NCI-H146 treated with DMSO at 0.1 percent for 48 hours (cell line): Measurements from ENCODE around the gene HCAR1.
"Not testable (repeated sequence)": the region's sequence is repeated elsewhere in the genome, so short reads cannot be mapped to it uniquely, and the experiment has no call there.

Experiments used
- DNase-seq: peaks from one replicate; lab custom pipeline; 2025; ENCODE audit not compliant: unreplicated experiment; lab: John Stamatoyannopoulos, UW

The HCAR1 gene

DNA sequence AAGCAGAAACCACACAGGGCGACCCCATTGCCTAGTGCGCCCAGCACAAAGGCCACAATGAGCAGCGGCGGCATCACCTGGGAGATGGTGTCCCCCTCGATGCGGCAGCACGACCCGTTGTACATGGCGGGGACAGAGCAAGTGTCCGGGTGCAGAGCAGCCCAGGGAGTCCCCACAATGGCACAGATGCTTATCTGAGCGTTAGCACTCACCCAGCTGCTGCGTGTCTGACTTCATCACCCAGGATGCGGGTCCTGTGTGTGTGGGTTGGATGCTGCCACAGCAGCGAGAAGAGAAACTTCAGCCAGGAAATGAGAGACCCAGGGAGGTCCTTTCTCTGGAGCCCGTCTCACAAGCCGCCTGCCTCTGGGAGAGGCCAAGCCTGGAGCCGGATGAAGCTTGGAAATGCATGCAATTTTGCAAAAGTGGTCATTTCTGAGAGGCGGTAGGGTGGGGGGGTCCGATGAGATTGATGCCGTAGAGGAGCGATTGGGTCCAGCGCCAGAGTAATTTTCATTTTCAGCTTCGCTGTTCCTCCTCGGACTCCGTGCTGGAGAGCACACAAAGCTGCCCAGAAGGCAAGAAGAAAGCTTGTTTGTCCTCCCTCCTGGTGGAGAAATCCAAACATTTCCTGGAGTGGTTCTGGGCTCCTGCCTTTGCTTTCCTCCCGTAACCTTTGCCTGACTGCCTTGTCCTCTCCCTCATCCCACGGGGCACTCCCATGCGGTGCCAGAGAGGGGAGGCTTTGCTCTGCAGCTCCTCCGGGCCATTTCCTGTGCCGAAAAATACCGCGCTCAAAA is at the start of gene HCAR1:
Gene HCAR1 (minus strand): TSS at position 630 of the 800 bp plus-strand sequence. CDS start 505 bp downstream, at position 125.
- DNase-seq = no peak

DNA sequence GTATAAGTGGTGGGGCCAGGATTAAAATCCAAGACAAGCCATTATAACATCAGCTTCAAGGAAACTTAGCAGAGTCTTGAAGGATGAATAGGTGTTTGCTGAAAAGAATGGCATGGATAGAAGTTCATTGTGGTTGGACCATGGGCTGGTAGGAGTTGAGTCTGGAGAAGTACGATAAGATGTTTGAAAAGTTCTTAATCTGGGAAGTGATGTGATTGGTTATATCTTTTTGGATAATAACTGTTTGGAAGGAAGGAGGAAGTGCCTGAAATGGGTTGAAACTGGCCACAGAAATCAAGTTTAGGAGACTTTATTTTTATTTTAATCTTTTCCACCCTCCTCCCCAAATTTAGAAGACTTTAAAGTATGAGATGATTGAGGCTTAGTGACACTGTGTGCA is 26.9 kb upstream of the HCAR1 start:
- no peak for DNase-seq

DNA sequence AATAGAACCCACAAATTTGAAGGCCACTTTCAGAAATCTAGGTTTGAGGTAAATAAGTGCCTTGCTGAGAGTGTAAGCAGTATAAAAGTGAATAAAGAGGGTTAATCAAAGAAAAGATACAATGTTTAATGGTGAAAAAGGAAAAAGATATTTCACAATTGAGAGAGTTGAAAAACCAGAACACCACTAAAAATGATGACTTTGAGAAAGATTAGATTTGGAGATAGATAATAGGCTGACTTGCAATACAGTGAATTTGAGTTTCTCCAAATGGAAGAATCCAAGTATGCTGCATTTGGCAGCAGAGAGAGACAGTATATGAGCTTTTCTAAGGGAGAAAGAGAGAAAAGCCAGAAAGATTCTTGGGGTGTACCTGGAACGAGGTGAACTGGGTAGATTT is 24.1 kb upstream of the HCAR1 start:
- no peak for DNase-seq

- no peak for DNase-seq
These were observed 22.6 kb upstream of the HCAR1 start for GRCh38 chr12:122753319-122753650.

DNA sequence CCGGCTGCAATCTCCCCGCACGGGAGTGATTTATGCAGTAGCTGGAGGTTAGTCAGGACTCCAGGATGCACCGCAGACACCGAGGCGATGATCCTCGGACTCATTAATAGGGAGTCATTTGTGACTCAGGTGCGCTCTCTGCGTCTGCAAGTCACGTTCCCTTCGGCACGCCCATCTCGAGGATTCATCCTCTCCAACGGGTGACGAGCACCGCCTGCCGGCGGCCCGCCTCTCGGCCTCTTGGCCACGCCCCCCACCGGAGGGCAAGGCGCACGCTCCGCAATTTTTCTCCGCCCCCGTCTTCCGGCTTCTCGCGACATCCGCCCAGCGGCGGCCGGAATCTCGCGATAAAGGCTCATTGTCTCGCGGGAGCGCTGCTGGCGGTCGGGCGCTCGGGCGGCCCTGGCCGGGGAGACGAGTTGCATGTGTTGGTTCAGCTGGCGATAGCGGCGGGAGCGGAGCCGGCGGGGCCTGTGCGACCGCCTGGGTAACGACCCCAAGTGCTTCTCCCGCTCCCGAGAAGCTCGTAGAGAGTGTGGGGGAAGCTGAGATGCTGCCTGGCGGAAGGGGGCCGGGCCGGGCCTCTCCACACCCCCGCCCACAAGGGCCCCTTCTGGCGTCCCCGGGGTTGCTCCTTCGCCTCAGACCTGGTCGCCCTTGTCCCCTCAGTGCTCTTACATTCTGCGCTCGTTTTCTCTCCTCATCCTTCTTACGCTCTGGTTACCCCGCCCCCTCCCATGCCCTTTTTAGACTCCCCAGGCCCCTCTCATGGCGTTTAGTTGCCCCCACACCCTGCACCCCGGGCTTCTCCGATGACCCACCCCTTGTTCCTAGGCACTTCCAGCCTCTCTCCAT is 22.0 kb upstream of the HCAR1 start, which contains the start of gene DENR:
Gene DENR (plus strand): TSS at position 361 of the 855 bp plus-strand sequence. CDS start 878 bp downstream, outside the sequence.
- peak; percentile 94 for DNase-seq

- DNase-seq = not testable (repeated sequence)
These were observed 20.3 kb upstream of the HCAR1 start for GRCh38 chr12:122750781-122751515.

GRCh38 chr12:122749569-122750332 is 19.1 kb upstream of the HCAR1 start:
- DNase-seq = peak; percentile 17

- DNase-seq = no peak
These were observed 16.8 kb upstream of the HCAR1 start for GRCh38 chr12:122747224-122748135.

DNA sequence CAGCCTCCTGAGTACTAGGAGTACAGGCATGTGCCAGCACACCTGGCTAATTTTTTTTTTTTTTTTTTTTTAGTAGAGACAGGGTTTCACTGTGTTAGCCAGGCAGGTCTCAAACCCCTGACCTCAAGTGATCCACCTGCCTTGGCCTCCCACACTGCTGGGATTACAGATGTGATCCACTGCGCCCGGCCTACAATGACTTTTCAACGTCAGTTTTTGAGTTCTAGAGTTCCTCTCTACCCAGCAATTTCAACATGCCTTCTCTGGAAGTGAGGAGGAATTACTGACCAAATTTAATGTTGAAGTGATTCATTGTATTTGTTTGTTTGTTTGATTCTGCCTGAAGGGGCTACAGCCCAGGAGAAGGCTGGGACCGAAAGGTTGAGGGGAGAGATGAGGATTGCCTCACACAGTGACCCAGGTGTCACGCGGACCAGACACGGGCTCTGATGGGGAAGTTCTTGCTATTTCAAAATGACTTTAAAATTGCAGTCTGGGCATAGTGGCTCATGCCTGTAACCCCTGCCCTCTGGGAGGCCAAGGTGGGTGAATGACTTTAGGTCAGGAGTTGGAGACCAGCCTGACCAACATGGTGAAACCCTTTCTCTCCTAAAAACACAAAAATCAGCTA is 13.4 kb upstream of the HCAR1 start:
- DNase-seq = no peak

DNA sequence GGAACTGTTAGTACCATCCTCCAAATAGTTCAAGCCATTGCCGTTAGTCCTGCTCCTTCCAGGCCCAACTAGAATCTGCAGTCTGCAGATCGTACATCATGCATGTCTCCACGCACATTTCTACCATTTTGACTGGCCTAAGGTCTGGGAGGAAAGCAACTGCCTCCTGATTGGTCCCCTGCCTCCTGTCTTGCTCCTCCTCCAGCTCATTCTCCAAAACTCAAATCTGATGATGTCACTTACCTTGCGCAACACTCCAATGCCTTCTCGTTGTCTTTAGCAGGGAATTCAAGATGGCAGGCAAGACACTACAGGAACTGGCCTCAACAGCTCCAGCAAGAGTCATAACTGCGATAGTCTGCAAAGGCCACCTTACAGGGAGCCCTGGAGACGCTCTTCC is 9.7 kb upstream of the HCAR1 start:
- no peak for DNase-seq

- no peak for DNase-seq
These were observed 7.9 kb upstream of the HCAR1 start for GRCh38 chr12:122738571-122738970.

DNA sequence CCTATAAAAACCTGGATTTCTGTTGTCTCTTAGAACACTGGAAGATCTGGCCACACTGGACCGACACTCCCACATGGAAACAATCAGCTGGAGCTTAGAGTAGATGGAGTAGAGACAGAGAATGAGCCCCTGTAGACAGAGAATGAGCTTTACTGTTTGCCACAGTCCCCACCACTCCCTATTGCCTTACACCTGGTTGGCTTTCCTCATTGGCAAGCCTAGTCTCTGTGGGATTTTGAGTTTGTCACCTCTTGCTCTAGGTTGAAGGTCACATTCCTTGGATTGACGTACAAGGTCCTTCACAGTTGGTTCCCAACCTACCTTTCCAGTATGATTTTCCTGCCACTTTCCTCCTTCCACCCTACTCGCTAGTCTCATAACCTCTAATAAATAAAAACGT is 2.0 kb upstream of the HCAR1 start:
- DNase-seq = no peak

- DNase-seq = no peak
These were observed 1.5 kb upstream of the HCAR1 start for GRCh38 chr12:122732170-122732569.

- no peak for DNase-seq
These were observed 945 bp downstream of the HCAR1 start for GRCh38 chr12:122729583-122730214.

DNA sequence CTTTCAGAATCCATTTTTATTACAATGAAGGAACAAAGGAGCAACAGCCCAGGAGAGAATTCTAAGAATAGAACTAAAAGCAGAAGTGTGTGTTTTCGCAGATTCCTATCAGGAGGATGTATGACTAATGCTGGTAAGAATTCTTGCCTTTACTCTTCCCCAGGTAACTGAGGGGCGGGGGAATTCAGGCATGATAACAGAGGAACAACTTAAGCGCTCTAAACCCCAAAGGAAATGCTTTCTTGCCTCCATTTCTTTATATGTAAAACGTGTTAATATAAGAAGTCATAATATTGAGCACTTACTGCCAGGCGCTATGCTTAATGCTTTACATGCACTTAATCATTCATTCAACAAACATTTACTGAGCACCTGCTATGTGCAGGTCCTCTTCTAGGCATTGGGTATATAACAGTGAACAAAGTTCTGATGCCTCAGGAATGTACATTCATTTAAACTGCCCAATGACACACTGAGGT is 4.5 kb downstream of the HCAR1 start:
- no peak for DNase-seq

DNA sequence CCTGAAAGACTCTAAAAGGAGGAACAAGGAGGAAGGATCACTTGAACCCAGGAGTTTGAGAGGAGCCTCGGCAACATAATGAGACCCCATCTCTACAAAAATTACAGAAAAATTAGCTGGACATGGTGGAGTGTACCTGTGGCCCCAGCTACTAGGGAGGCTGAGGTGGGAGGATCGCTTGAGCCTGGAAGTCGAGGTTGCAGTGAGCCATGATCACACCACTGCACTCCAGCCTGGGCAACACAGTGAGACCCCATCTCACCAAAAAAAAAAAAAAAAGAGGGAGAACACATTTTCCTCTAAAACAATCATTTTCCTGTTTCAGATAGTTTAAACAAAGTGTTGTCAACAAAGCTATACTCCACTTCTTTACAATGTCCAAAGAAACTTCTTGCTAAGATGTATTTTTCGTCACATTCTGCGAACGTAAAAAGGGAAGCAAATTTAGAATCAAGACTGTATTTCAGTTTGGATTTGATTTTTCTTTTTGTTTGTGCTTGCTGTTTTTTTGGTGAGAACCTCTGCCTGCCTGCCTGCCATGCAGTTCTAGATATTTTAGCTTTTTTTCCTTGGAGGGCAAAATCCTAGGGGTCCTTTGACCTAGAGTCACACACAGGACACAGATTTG is 5.1 kb downstream of the HCAR1 start:
- no peak for DNase-seq

DNA sequence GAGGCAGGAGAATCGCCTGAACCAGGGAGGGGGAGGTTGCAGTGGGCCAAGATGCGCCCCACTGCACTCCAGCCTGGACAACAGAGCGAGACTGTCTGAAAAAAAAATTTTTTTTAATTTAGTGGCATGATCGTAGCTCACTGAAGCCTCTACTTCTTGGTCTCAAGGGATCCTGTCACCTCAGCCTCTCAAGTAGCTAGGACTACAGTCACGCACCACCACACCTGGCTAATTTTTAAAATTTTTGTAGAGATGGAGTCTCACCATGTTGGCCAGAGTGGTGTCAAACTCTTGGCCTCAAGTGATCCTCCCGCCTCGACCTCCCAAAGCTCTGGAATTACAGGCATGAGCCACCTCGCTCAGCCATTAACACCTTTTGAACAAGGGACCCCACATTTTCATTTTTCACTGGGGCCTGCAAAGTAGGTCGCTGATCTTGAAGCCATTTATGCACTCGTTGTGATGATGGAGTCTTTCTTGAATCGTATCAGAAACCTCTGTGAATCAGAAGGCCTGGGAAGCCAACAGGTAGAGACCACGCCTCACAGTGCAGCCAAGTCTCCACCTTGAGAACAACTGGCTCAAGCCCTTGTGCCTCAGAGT is 5.9 kb downstream of the HCAR1 start:
- no peak for DNase-seq

DNA sequence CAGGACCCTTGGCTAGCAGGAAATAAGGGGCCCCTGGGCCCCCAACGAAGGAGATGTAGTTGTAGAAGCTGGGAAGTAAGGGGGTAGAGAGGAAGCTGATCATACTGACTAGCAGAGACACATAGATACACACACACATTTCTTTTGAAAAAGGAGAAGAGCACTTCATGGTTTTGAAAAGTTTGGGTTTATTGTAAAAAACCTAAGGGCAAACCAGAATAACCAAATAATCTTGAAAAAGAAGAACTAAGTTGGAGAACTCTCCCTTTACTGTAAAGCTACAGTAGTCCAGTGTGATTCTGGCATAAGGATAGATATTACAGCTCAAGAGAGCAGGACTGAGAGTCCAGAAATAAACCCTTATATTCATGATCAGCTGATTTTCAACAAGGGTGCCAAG is 8.3 kb downstream of the HCAR1 start:
- DNase-seq = no peak
